Kidney (tissue), 14 donors: Measurements from ENCODE around the gene SFSWAP. TPM values are rescaled to one million over a fixed set of nuclear protein-coding genes. Genes with fewer than 3 reads are reported as not detected.
"Not testable (repeated sequence)": the region's sequence is repeated elsewhere in the genome, so short reads cannot be mapped to it uniquely, and the experiment has no call there.

ENCODE experiments used
- DNase-seq, 5 donors: peaks; one replicate each; pipeline ENCODE4 v3.0.0-alpha.2; 2013 to 2020
- FAIRE-seq: peaks from 2 replicates; lab custom pipeline; 2012; peaks lifted over from hg19 to GRCh38; lab: Jason Lieb, UNC
- H3K27ac ChIP-seq, 2 donors: one replicate each; pipeline ENCODE4 v1.7.0; 2013; ENCODE audit warnings: low read depth in 2 of 2, low read length in 2 of 2, inconsistent platforms in 1 of 2
- H3K27me3 ChIP-seq: one replicate; pipeline ENCODE4 v1.7.1; 2013; ENCODE audit warnings: low read length, inconsistent platforms; ENCODE audit not compliant: control insufficient read depth, insufficient read depth
- H3K36me3 ChIP-seq, 3 donors: one replicate each; pipeline versions ENCODE4 v1.7.0 to v1.7.1; 2013; ENCODE audit warnings: low read length in 3 of 3, control low read depth in 1 of 3, inconsistent platforms in 1 of 3; ENCODE audit not compliant: insufficient read depth in 3 of 3, control insufficient read depth in 2 of 3
- H3K4me1 ChIP-seq, 3 donors: one replicate each; pipeline versions ENCODE4 v1.7.0 to v1.7.1; 2013; ENCODE audit warnings: low read length in 3 of 3, inconsistent platforms in 1 of 3, low read depth in 1 of 3; ENCODE audit not compliant: control insufficient read depth in 2 of 3, insufficient read depth in 2 of 3
- H3K4me3 ChIP-seq, 3 donors: one replicate each; pipeline versions ENCODE4 v1.7.0 to v1.8.1; 2013; ENCODE audit warnings: low read length in 3 of 3, control low read depth in 1 of 3, inconsistent platforms in 1 of 3
- H3K9ac ChIP-seq, 3 donors: one replicate each; pipeline versions ENCODE4 v1.7.0 to v1.7.1; 2013; ENCODE audit warnings: low read length in 3 of 3, control low read depth in 1 of 3, inconsistent platforms in 1 of 3
- H3K9me3 ChIP-seq, 3 donors: one replicate each; pipeline versions ENCODE4 v1.7.0 to v1.7.1; 2013; ENCODE audit warnings: low read length in 3 of 3, control low read depth in 1 of 3, inconsistent platforms in 1 of 3; ENCODE audit not compliant: control insufficient read depth in 2 of 3, insufficient read depth in 1 of 3
- intact Hi-C: fragments of 100-400 bp; cut with DNase I; formaldehyde crosslinking; loops from one replicate; pipeline ENCODE4 v1.11.1; 2022
- polyA plus RNA-seq: library from polyadenylated mRNA; stranded (reverse); fragments of 350-450 nt; fragmentation: Illumina TruSeq; extraction: RNeasy Lipid Tissue Mini Kit (QIAGEN cat#74804); gene quantifications from one replicate; pipeline ENCODE4 v1.2.3, GENCODE V29; 2014; ENCODE audit warnings: low read depth, low replicate concordance; ENCODE audit not compliant: insufficient read depth
- total RNA-seq: library from RNA; stranded (reverse); fragmentation: NEBNext Ultra II Directional; extraction: Animal tissue kit (Norgen Biotek cat#: 25700); gene quantifications from one replicate; pipeline ENCODE4 v1.2.1, GENCODE V29; 2021
- TF ChIP-seq, protein P1 (sequence below): IDR thresholded peaks from 3 replicates; pipeline ENCODE4 v1.5.1; 2012; ENCODE audit warnings: mild to moderate bottlenecking, moderate library complexity, borderline replicate concordance; ENCODE audit not compliant: insufficient read depth; ENCODE audit errors: extremely low read depth
- donor health status: control.
- donor health status: control.
- donor health status: control.
- donor health status: control.
- donor health status: control.
- donor health status: DM: yes; HTN: yes; CAD: no.
- donor health status: Normal renal cell carcinoma (clear cell type).

The SFSWAP gene
- total and polyA plus RNA-seq, 2 donors from 2014 or later = 13.9 to 46.2 TPM

DNA sequence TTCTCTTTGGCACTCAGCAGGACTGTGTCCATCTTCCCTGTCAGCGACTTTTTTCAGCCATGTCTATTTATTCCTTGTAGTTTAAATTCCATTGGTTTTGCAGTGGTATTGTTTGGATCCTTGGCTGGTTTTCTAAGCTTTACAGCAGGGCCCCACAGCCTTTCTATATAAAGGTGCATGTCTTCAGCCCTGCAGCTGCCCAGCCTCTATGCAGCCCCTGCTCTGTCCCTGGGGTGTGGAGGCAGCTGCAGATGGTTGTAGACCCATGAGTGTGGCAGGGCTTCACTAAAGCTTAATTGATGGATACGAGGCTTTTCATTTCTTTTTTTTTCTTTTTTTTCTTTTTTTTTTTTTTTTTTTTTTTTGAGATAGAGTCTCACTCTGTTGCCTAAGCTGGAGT lies 29.7 kb downstream of the SFSWAP start:
- H3K4me3 ChIP-seq = no peak overlapping the region
- no peaks in the 10 kb centered on the region for H3K4me1 ChIP-seq
- intact Hi-C loops = no loop called here
- DNase-seq = no peak
- H3K27me3 ChIP-seq = no peaks in the 10 kb centered on the region
- H3K36me3 ChIP-seq = peaks cover 2 to 34% (median 9%) of the 10 kb centered on the region in 3 donors
- peaks cover 0 to 1% (median 0%) of the 10 kb centered on the region in 3 donors for H3K9me3 ChIP-seq
- H3K27ac ChIP-seq = no peak overlapping the region
- no peak overlapping the region for H3K9ac ChIP-seq
- TF ChIP-seq, protein P1, sequence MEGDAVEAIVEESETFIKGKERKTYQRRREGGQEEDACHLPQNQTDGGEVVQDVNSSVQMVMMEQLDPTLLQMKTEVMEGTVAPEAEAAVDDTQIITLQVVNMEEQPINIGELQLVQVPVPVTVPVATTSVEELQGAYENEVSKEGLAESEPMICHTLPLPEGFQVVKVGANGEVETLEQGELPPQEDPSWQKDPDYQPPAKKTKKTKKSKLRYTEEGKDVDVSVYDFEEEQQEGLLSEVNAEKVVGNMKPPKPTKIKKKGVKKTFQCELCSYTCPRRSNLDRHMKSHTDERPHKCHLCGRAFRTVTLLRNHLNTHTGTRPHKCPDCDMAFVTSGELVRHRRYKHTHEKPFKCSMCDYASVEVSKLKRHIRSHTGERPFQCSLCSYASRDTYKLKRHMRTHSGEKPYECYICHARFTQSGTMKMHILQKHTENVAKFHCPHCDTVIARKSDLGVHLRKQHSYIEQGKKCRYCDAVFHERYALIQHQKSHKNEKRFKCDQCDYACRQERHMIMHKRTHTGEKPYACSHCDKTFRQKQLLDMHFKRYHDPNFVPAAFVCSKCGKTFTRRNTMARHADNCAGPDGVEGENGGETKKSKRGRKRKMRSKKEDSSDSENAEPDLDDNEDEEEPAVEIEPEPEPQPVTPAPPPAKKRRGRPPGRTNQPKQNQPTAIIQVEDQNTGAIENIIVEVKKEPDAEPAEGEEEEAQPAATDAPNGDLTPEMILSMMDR = no peak
- no peak for FAIRE-seq

DNA sequence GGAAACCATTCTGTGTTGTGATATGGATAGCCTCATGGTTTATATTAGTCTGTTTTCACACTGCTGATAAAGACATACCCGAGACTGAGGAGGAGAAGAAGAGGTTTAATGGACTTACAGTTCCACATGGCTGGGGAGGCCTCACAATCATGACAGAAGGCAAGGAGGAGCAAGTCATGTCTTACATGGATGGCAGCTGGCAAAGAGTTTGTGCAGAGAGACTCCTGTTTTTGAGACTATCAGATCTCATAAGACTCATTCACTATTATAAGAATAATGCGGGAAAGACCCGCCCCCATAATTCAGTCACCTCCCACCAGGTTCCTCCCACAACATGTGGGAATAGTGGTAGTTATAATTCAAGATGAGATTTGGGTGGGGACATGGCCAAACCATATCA lies 31.9 kb downstream of the SFSWAP start:
- H3K27me3 ChIP-seq, H3K27ac ChIP-seq, FAIRE-seq, DNase-seq, intact Hi-C loops, H3K4me3 ChIP-seq, H3K9me3 ChIP-seq, H3K4me1 ChIP-seq, H3K9ac ChIP-seq: not testable (repeated sequence)
- H3K36me3 ChIP-seq = peaks cover 9 to 36% (median 12%) of the 10 kb centered on the region in 3 donors

DNA sequence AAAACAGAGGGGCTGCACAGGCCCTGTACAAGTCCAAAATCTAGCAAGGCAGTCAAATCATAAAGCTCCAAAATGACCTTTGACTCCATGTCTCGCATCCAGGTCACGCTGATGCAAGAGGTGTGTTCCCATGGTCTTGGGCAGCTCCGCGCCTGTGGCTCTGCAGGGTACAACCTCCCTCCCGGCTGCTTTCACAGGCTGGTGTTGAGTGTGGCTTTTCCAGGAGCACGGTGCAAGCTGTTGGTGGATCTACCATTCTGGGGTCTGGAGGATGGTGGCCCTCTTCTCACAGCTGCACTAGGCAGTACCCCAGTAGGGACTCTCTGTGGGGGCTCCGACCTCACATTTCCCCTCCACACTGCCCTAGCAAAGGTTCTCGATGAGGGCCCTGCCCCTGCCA lies 32.5 kb downstream of the SFSWAP start:
- H3K27me3 ChIP-seq, FAIRE-seq, H3K4me1 ChIP-seq, H3K27ac ChIP-seq, H3K4me3 ChIP-seq, H3K9me3 ChIP-seq, H3K9ac ChIP-seq, DNase-seq, intact Hi-C loops: not testable (repeated sequence)
- H3K36me3 ChIP-seq = peaks cover 9 to 39% (median 12%) of the 10 kb centered on the region in 3 donors

DNA sequence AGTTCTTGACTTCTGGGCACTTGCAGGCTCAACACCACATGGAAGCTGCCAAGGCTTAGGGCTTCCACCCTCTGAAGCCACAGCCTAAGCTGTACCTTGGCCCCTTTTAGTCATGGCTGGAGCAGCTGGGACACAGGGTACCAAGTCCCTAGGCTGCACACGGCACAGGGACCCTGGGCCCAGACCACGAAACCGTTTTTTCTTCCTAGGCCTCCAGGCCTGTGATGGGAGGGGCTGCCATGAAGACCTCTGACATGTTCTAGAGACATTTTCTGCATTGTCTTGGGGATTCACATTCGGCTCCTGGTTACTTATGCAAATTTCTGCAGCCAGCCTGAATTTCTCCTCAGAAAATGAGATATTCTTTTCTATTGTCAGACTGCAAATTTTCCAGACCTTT lies 33.0 kb downstream of the SFSWAP start:
- FAIRE-seq, H3K27me3 ChIP-seq, H3K9me3 ChIP-seq, H3K4me3 ChIP-seq, intact Hi-C loops, H3K4me1 ChIP-seq, DNase-seq, H3K27ac ChIP-seq, H3K9ac ChIP-seq: not testable (repeated sequence)
- peaks cover 9 to 44% (median 16%) of the 10 kb centered on the region in 3 donors for H3K36me3 ChIP-seq

DNA sequence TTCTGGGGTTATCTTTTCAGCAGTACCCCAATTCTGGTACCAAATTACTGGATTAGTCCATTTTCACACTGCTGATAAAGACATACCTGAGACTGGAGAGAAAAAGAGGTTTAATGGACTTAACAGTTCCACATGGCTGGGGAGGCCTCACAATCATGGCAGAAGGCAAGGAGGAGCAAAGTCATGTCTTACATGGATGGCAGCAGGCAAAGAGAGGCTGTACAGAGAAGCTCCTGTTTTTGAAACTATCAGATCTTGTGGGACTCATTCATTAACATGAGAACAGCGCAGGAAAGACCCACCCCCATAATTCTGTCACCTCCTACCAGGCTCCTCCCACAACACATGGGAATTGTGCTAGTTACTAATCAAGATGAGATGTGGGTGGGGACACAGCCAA lies 33.8 kb downstream of the SFSWAP start:
- peaks cover 9 to 48% (median 16%) of the 10 kb centered on the region in 3 donors for H3K36me3 ChIP-seq
- H3K27ac ChIP-seq, intact Hi-C loops, DNase-seq, H3K4me1 ChIP-seq, H3K27me3 ChIP-seq, H3K4me3 ChIP-seq, H3K9me3 ChIP-seq, H3K9ac ChIP-seq, FAIRE-seq: not testable (repeated sequence)
